Panc1 (cell line): Measurements from ENCODE around the gene SCAMP1. TPM values are rescaled to one million over a fixed set of nuclear protein-coding genes. Genes with fewer than 3 reads are reported as not detected.

Experiments
- ATAC-seq: fragments of 200-7000 bp; cut with Tn5 transposase; 2 replicates; pipeline ENCODE4 v1.9.1; 2020; ENCODE audit warnings: mild to moderate bottlenecking, moderate library complexity
- Bru-seq: library from RNA; stranded (reverse); fragments of 400-500 nt; gene quantifications from one replicate; lab custom pipeline; 2021; lab: Mats Ljungman, UMichigan
- BruChase-seq, 2 experiments: library from RNA; stranded (reverse); fragments of 400-500 nt; gene quantifications; one replicate each; lab custom pipeline; 2021; lab: Mats Ljungman, UMichigan
- BruUV-seq: library from RNA; stranded (reverse); fragments of 400-500 nt; replicated peaks from 2 replicates; lab custom pipeline; 2021; lab: Mats Ljungman, UMichigan
- CTCF ChIA-PET: fragments of 300-600 bp; sonication (Branson Sonifier 250); formaldehyde crosslinking; loops from one replicate; lab custom pipeline; 2022; ENCODE audit warnings: antibody characterized with exemption; lab: Charles Lee
- POLR2A ChIA-PET: fragments of 300-600 bp; sonication (Branson Sonifier 250); formaldehyde crosslinking; loops from one replicate; lab custom pipeline; 2022; ENCODE audit warnings: antibody characterized with exemption; lab: Charles Lee
- DNase-seq: peaks from one replicate; pipeline ENCODE4 v3.0.0-alpha.2; 2010; ENCODE audit warnings: low read depth, low spot score
- H3K27ac ChIP-seq: 2 replicates; pipeline ENCODE4 v1.5.1; 2011; ENCODE audit warnings: mild to moderate bottlenecking, low read length, inconsistent platforms
- H3K27me3 ChIP-seq: fragments of 200-500 bp; sonication (Bioruptor generic); 2 replicates; pipeline ENCODE4 v1.6.0; 2014; ENCODE audit warnings: low read length, inconsistent platforms; ENCODE audit not compliant: control insufficient read depth, insufficient read depth
- H3K36me3 ChIP-seq: fragments of 200-500 bp; sonication (Bioruptor generic); 2 replicates; pipeline ENCODE4 v1.5.1; 2014; ENCODE audit warnings: inconsistent platforms, mild to moderate bottlenecking, low read length, moderate library complexity; ENCODE audit not compliant: control insufficient read depth, insufficient read depth
- H3K4me1 ChIP-seq: 2 replicates; pipeline ENCODE4 v1.5.1; 2011; ENCODE audit warnings: inconsistent platforms, mild to moderate bottlenecking, low read length, moderate library complexity; ENCODE audit not compliant: control insufficient read depth, insufficient read depth
- H3K4me3 ChIP-seq, 2 experiments: 2 replicates each; pipeline ENCODE4 v1.5.1; 2011 to 2012; ENCODE audit warnings: low read depth in 2 of 2, low read length in 2 of 2, mild to moderate bottlenecking in 2 of 2, inconsistent platforms in 1 of 2, moderate library complexity in 1 of 2
- H3K9me3 ChIP-seq: fragments of 200-500 bp; sonication (Bioruptor generic); 2 replicates; pipeline ENCODE4 v1.5.1; 2014; ENCODE audit warnings: low read depth, mild to moderate bottlenecking, inconsistent platforms, low read length, moderate library complexity; ENCODE audit not compliant: control insufficient read depth, insufficient read depth
- CTCF ChIP-seq: fragments of 450-650 bp; IDR thresholded peaks from 2 replicates; pipeline ENCODE4 v1.5.1; 2017; ENCODE audit warnings: mild to moderate bottlenecking
- POLR2AphosphoS5 ChIP-seq: IDR thresholded peaks from 2 replicates; pipeline ENCODE4 v1.6.1; 2012; ENCODE audit warnings: mild to moderate bottlenecking, low read depth, low read length, moderate library complexity
- REST ChIP-seq, 2 experiments: IDR thresholded peaks; 2 replicates each; pipeline ENCODE4 v1.6.1; 2011 to 2012; ENCODE audit warnings: low read depth in 2 of 2, control low read depth in 1 of 2, low read length in 1 of 2, mild to moderate bottlenecking in 1 of 2, moderate library complexity in 1 of 2; ENCODE audit not compliant: insufficient read depth in 1 of 2
- SIN3A ChIP-seq: IDR thresholded peaks from 2 replicates; pipeline ENCODE4 v1.6.1; 2012; ENCODE audit warnings: low read depth, mild to moderate bottlenecking, low read length, moderate library complexity, borderline replicate concordance; ENCODE audit not compliant: insufficient read depth
- TCF7L2 ChIP-seq: IDR thresholded peaks from 2 replicates; pipeline ENCODE4 v1.6.1; 2011; ENCODE audit warnings: mild to moderate bottlenecking, low read depth, low read length, inconsistent platforms
- in situ Hi-C: cut with HindIII; loops from 2 replicates; pipeline ENCODE4 v1.10.0; 2016; ENCODE audit warnings: low sequenced_read_pairs, low pct_unique_long_range_greater_than_20kb
- intact Hi-C: fragments of 100-400 bp; cut with micrococcal nuclease; formaldehyde crosslinking; loops from one replicate; pipeline ENCODE4 v1.10.0; 2022; ENCODE audit not compliant: unreplicated experiment
- long read RNA-seq: library from polyadenylated mRNA; unstranded; transcript quantifications from one replicate; pipeline ENCODE4 v2.0.0, GENCODE V29; 2021; ENCODE audit not compliant: unreplicated experiment
- polyA plus RNA-seq: library from polyadenylated mRNA; unstranded; fragments of >200 nt; gene quantifications from one replicate; pipeline ENCODE4 v1.2.1, GENCODE V29; 2012; ENCODE audit warnings: missing spikeins; ENCODE audit not compliant: insufficient read length
- total RNA-seq: library from RNA; stranded (reverse); gene quantifications from one replicate; pipeline ENCODE4 v1.2.1, GENCODE V29; 2021; ENCODE audit not compliant: unreplicated experiment

Gene SCAMP1
- total RNA-seq = 51.3 TPM
- polyA plus RNA-seq = 24.6 TPM
- Bru-seq, nascent RNA = percentile 81 among the genes with signal in this experiment
- BruChase-seq, experiment 1, labeled RNA remaining after a 2-hour chase = percentile 67 among the genes with signal in this experiment
- BruChase-seq, experiment 2, labeled RNA remaining after a 6-hour chase = percentile 77 among the genes with signal in this experiment
- long read RNA-seq, full-length matches to known transcripts = 144 of 181 reads
- long read RNA-seq, partial matches to known transcripts = 0 of 181 reads
- long read RNA-seq, other reads (novel, unspliced or antisense) = 37 of 181 reads

DNA sequence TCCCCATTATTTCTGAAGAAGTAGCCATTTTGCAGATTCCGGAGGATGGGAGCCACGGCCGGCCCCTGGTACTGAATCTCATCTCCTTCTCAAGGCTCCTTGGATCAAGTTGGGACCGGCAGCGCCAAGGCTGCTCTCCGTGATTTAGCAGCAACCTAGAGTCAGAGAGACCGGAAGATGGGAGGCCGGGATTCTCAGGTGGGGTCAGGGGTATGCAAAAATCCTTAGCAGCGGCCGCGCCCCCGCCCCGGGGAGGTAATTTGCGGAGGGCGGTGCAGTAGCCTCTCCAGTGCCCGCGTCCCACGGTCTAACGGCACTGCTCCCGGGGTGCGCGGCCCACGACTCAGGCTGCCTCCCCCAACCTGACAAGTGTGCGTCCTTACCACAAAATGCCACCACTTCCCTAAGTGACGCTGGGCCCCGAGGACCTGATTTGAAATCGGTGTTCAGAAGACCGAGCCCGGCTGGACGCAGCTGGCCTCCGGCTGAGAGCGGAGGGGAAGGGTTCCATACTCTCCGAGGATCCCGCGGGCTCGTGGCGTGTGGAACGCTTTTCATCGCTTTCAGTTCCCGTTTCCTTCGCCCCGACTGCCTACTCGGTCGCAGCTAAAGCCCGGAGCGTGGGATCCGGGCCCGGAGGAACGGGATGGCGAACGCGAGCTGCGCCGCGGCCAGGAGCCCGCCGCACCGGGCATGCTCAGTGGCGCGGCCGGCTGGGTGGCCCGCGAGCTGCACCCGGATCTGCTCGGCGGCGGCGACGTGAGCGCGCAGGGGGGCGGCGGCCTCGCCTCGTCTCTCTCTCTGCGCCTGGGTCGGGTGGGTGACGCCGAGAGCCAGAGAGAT is at the start of gene SCAMP1:
Gene SCAMP1, plus strand, starts transcription at position 787 of the 843 bp plus-strand sequence. Its CDS starts 55 bp downstream, at position 842.
- peak; percentile 97 for ATAC-seq
- Histone ChIP-seq H3K27ac (peak within 1 kb of the TSS; percentile 95), H3K4me3 (peak within 1 kb of the TSS; percentile 97), H3K9me3 (no peaks in the 10 kb centered on the region), H3K4me1 (peaks cover 24% of the 10 kb centered on the region), H3K36me3 (no peaks in the 10 kb centered on the region; the same call in none of the 2 replicates), H3K27me3 (no peaks in the 10 kb centered on the region)
- peak; percentile 79 for DNase-seq
- ChIA-PET POLR2A (interaction anchor here (1.1 kb wide), 1 partner anchor 65 kb away, joined by 3 read pairs; the partner anchor contains the start of gene AP3B1), CTCF (no interaction called here)
- TSS peak; percentile 81 for BruUV-seq
- in situ Hi-C loops = no loop called here
- intact Hi-C loops = loop anchor here (2.0 to 10.0 kb wide), 2 partner anchors 65 to 105 kb away; partner anchors contain the start of gene AP3B1
- TF ChIP-seq CTCF (peak; percentile 34), POLR2AphosphoS5 (peak; percentile 84), TCF7L2 (no peak), SIN3A (peak; percentile 46)

DNA sequence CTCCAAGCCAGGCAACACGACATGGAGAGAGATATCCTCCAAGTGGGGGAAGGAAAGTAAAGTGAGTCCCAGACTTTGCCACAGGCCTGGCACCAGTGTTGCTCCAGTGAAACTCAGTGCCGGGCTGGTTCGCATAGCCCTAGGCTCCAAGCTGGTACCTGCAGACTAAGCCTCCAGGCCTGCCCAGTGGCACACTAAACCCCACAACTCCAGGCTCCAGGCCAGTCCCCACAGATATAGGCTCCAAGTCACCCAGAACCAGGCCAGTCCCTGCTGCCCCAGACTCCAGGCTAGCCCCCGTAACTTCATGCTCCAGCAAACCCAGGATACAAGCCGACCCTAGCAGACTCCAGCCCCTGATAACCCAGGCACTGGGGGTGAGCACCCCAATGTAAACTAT is 42.9 kb upstream of the SCAMP1 start:
- ATAC-seq (0 out of 2 replicates have a peak, but pooled peaks have one; percentile 48), DNase-seq (no peak)
- H3K4me3 ChIP-seq = no peak overlapping the region
- H3K9me3 ChIP-seq = no peaks in the 10 kb centered on the region
- H3K27ac ChIP-seq = no peak overlapping the region
- CTCF ChIA-PET = no interaction called here
- POLR2A ChIA-PET = interaction anchor here (0.7 kb wide), 1 partner anchor 21 kb away, joined by 4 read pairs; no protein-coding TSS in a partner anchor
- in situ Hi-C loops = no loop called here
- no peaks in the 10 kb centered on the region for H3K36me3 ChIP-seq
- no peaks in the 10 kb centered on the region for H3K4me1 ChIP-seq
- no peak for TF ChIP-seq POLR2AphosphoS5
- H3K27me3 ChIP-seq = no peaks in the 10 kb centered on the region
- intact Hi-C loops = no loop called here
- BruUV-seq = no TSS peak

GRCh38 chr5:78318337-78318736 is 42.1 kb upstream of the SCAMP1 start:
- in situ Hi-C loops (no loop called here), intact Hi-C loops (no loop called here)
- DNase-seq = no peak

More at GRCh38 chr5:78318337-78318736, 42.1 kb upstream of the SCAMP1 start:
- Histone ChIP-seq H3K4me1 (no peaks in the 10 kb centered on the region), H3K4me3 (no peak overlapping the region), H3K27ac (no peak overlapping the region), H3K9me3 (no peaks in the 10 kb centered on the region), H3K27me3 (no peaks in the 10 kb centered on the region), H3K36me3 (no peaks in the 10 kb centered on the region)
- ChIA-PET CTCF (interaction anchor here (0.6 kb wide), 1 partner anchor 38 kb away, joined by 3 read pairs; no protein-coding TSS in a partner anchor), POLR2A (no interaction called here)
- TF ChIP-seq SIN3A = no peak
- TF ChIP-seq POLR2AphosphoS5 = no peak
- no peak for TF ChIP-seq CTCF
- TF ChIP-seq TCF7L2 = no peak
- no peak for TF ChIP-seq REST (IDR thresholded peaks at IDR 0.05; ENCODE audit: insufficient read depth in 1 of 2, low read depth in 2 of 2, low read length in 1 of 2)
- BruUV-seq = no TSS peak
- ATAC-seq = no peak
